Mesenteric fat pad (tissue), 1 donor: ENCODE results near the gene IFNL3. TPM values are rescaled to one million over a fixed set of nuclear protein-coding genes. Genes with fewer than 3 reads are reported as not detected.
"Not testable (repeated sequence)": the region's sequence is repeated elsewhere in the genome, so short reads cannot be mapped to it uniquely, and the experiment has no call there.

Experiments used
- DNase-seq: peaks from one replicate; pipeline ENCODE4 v3.0.0-alpha.2; 2020; ENCODE audit warnings: low spot score
- long read RNA-seq: library from polyadenylated mRNA; unstranded; transcript quantifications from one replicate; pipeline ENCODE4 v2.0.0, GENCODE V29; 2020
- total RNA-seq: library from RNA; stranded (reverse); fragmentation: NEBNext Ultra II Directional; extraction: Animal tissue kit (Norgen Biotek cat#: 25700); gene quantifications from one replicate; pipeline ENCODE4 v1.2.1, GENCODE V29; 2021
- donor health status: DM: yes; HTN: yes; CAD: no.

Gene IFNL3
- total RNA-seq: not detected
- long read RNA-seq: 0 reads

DNA sequence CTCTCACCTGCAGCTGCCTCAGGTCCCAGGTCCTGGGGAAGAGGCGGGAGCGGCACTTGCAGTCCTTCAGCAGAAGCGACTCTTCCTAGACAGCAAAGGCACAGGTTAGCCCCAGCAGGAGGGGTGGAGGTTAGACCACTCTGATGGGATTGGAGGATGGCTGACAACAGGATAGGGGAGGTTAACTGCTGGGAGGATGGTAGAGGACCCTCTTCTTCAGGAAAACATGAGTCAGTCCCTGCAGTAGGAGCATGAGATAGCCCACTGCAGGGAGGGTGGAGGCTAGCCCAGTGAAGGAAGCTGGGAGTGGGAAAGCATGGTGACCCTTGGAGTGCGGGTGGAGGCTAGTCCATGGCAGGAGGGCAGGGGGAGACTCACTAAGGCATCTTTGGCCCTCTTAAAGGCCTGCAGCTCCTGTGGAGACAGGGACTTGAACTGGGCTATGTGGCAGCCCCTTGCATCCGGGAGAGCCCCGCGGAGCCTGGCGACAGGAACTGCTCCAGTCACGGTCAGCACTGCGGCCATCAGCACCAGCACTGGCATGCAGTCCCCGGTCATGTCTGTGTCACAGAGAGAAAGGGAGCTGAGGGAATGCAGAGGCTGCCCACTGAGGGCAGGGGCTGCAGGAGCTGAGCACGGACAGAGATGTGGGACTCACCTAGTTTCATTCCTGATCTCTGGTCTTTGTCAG, at the start of gene IFNL3:
IFNL3 (minus strand) TSS at position 597 of the 691 bp plus-strand sequence; CDS start at position 558, 39 bp downstream.
- DNase-seq: not testable (repeated sequence)

GRCh38 chr19:39293394-39293793, 48.6 kb upstream of the IFNL3 start:
- DNase-seq: no peak

DNA sequence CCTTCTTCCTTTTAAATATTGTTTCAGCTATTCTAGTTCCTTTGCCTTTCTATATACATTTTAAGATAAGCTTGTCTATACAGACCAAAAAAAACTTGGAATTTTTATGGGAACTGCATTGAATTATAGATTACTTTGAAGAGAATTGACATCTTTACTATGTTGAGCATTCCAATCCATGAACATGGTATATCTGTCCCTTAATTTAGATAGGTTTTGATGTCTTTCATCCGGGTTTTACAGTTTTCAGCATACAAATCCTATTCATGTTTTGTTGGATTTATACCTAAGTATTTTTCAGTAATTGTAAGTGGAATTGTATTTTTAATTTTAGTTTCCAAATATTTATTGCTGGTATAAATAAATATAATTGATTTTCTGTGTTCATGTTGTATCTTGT, 39.2 kb upstream of the IFNL3 start:
- no peak for DNase-seq

GRCh38 chr19:39282021-39282420, 37.2 kb upstream of the IFNL3 start:
- DNase-seq: no peak

DNA sequence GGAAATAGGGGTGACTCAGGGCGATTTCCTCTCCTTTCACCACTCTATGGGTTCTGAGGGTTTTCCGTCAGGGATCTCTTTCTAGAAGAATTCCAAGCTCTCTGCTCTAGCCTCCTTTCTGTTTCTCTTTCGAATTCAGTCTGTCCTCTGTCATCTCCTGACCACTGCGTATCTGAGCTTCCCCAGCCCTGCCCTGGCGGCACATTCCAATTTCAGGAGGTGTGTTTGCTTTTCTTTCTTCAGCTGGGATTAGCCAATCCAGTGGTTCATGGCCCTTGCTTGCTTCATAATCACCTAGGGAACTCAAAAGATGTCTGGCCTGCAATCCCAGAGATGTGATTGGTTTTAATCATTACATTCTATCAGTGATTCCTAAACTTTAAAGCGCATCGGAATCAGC, 32.8 kb upstream of the IFNL3 start:
- no peak for DNase-seq

DNA sequence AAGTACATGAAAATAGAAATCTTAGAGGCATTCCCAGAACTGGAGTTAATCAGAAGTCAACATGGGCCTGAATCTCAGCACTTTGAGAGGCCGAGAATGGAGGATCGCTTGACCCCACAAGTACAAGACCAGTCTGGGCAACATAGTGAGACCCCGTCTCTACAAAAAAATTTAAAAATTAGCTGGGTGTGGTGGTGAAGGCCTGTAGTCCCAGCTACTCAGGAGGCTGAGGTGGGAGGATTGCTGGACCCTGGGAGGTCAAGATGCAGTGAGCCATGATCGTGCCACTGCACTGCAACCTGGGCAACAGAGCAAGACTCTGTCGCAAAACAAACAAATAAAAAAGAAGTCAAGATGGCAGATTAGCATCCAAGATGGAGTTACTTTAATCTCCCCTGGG, 31.9 kb upstream of the IFNL3 start:
- no peak for DNase-seq

DNA sequence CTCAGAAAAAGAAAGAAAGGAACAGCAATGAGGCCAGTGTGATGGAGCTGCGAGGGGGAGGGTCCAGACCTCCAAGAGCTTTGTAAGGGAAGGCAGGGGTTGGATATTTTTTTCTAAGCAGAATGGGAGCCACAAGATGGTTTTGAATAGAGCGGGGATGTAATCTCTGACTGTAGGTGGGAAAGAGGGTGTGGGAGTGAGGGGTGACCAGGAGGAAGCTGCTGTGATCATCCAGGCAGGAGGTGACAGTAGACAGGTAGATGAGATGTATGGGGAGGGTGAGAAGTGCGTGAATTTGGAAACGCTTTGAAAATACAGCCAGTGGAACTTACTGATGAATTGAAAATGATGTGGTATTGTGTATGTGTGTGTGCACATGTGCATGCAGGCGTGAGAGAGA, 30.8 kb upstream of the IFNL3 start:
- no peak for DNase-seq

- DNase-seq: peak; percentile 26
Measured at GRCh38 chr19:39273859-39274258, 29.1 kb upstream of the IFNL3 start.

GRCh38 chr19:39270036-39270871, 25.4 kb upstream of the IFNL3 start:
- DNase-seq: peak; percentile 47

DNA sequence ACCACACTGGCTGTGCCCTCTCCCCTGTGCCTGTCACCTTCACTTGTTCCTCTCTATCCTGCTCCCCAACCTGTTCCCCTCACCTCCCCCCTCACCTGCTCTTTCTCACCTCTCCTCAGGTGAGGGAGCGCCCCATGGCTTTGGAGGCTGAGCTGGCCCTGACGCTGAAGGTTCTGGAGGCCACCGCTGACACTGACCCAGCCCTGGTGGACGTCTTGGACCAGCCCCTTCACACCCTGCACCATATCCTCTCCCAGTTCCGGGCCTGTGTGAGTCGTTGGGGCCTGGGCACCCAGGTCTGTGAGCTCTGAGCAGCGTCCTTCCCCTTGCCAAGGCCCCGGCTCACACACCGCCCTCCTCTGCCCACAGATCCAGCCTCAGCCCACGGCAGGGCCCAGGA, 24.6 kb upstream of the IFNL3 start:
- peak; percentile 80 for DNase-seq

DNA sequence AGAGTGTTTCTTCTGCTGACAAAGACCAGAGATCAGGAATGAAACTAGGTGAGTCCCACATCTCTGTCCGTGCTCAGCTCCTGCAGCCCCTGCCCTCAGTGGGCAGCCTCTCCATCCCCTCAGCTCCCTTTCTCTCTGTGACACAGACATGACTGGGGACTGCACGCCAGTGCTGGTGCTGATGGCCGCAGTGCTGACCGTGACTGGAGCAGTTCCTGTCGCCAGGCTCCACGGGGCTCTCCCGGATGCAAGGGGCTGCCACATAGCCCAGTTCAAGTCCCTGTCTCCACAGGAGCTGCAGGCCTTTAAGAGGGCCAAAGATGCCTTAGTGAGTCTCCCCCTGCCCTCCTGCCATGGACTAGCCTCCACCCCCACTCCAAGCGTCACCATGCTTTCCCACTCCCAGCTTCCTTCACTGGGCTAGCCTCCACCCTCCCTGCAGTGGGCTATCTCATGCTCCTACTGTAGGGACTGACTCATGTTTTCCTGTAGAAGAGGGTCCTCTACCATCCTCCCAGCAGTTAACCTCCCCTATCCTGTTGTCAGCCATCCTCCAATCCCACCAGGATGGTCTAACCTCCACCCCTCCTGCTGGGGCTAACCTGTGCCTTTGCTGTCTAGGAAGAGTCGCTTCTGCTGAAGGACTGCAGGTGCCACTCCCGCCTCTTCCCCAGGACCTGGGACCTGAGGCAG, 23.9 kb upstream of the IFNL3 start:
- DNase-seq: peak; percentile 65

DNA sequence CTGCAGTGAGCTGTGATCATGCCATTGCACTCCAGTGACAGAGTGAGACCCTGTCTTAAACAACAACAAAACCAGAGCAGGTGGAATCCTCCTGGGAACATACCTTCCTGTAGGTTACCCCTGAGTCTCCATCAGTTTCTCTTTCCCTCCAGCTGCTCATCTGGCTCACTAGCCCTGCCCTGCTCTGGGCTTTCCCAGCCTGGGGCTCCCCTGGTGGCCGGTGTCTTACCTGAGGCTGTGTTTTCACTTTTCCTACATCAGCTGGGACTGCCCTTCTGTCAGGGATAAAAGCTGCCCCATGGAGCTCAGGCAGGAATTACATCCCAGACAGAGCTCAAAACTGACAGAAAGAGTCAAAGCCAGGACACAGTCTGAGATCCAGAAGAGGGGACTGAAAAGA, 23.3 kb upstream of the IFNL3 start, which contains the start of gene IFNL2:
IFNL2 (plus strand) TSS at position 312 of the 400 bp plus-strand sequence. CDS start 173 bp downstream, outside the sequence.
- DNase-seq: not testable (repeated sequence)

GRCh38 chr19:39265321-39265916, 20.6 kb upstream of the IFNL3 start:
- DNase-seq: no peak

DNA sequence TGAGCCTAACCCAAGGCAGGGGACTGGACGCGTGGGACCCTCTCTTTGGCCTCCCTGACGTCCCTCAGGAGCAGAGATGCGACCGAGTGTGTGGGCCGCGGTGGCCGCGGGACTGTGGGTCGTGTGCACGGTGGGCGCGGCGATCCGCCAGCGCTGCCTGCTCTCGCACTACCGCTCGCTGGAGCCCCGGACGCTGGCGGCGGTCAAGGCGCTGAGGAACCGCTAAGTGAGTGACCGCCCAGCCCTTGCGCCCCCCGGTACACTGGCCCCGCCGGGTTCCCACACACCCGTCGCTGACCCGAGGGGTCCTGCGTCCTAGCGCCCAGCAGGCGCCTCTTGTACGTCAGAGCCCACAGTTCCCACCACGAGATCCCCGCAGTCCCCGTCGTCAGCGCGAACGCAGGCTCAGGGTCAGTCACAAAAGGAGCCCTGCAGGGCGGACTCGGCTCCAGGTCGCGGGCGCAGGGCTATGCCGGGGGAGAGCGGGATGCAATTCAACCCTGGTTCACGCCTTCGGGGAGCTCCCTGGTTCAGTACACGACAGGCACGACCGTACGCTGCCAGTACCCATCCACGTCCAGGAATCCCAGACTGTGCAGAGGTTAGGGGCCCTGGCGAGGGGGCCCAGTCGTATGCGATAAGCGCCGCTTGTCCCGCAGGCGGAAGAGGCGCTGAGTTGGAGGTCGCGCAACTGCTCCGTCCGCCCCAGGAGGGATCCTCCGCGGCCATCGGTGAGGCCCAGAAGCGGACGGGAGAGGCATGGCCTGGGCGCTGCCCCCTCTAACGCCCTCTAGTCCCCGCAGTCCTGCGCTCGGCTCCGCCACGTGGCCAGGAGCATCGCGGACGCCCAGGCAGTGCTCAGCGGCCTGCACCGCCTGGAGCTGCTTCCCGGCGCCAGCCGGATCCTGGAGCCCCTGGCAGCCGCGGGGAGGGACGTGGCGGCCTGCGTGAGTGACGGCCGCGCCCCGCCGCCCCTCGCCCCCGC, 19.8 kb upstream of the IFNL3 start:
- DNase-seq: no peak

- no peak for DNase-seq
Measured at GRCh38 chr19:39263912-39264305, 19.1 kb upstream of the IFNL3 start.

- DNase-seq: no peak
Measured at GRCh38 chr19:39262496-39262895, 17.7 kb upstream of the IFNL3 start.

GRCh38 chr19:39261704-39262103, 16.9 kb upstream of the IFNL3 start:
- no peak for DNase-seq

GRCh38 chr19:39257227-39257626, 12.4 kb upstream of the IFNL3 start:
- no peak for DNase-seq

DNA sequence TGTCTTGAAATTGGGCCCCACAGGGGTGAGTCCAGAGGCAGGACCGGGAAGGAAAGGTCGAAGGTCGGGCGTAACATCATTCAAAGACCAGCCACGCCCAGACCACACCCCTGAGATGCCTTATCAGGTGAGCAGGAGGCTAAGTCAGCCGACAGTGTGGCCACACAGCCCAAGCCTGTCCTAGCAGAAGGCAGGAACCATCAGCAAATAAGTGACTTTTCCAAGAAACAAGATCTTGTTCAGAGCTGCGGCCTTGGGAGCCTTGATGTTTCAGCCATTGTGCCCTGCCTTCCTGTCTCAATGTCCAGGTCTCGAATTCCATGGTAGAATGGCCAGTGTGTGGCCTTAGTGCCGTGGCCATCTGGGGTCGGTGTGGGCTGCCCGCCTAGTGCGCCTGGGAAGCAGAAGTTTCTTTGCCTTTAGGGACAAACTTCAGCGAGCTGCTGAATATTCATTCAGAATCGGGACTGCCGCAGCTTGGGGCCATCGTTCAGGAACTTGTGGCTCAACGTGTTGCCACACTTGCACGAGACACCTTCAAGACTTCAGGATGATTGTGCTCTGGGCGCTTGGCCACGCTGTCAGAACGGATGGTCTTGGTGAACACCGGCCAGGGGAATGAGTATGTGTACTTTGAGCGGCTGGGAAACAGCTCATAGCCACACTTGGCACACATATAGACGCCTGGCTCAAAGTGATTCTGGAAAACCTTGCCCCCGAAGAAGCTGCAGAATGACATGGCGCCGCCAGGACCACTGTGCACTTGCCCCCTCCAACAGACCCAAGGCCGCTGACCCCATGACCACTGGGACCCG, 9.9 kb upstream of the IFNL3 start:
- DNase-seq: no peak
